Measurements from ENCODE around the gene LDB2. TPM values are rescaled to one million over a fixed set of nuclear protein-coding genes. Genes with fewer than 3 reads are reported as not detected.

LDB2 gene
- total and polyA plus RNA-seq, 2 experiments from 2014 or later, result 48.6 to 80.1 TPM

DNA sequence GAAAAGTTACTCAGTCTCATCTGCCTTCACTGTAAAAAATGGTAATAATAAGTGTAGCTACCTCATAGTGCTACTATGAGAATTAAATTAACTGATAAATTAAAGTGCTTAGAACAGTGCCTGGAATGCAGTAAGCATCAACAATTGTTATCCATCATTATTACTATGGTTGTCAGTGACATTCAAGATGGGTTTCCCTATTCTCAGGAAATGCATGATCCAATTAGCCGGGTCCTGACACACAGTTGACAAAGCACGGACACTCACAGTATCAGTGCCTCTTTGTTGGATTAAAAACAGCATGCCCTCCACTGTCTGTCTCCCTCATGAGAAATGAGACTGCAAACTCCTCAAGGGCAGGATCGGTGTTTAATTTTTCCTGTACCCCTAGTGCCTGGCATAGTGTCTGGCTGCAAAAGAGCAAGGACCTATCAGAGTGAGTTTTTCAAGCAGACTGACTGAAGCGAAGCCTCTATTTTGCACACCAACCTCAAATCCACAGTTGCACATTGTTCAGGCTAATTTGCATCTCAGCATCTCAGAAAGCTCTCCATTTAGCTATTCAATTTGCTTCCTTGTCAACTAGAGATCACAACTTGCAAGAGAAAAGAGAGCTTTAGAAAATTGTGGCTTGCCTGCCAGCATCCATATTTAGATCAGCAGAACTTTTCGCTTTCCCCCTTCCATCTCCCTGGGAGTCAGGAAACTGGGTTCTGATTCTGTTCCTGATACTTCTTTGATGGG is 122.9 kb downstream of the LDB2 start:
- H3K4me1 ChIP-seq (ENCODE audit: insufficient read depth), result peaks cover 27% of the 10 kb centered on the region
- peak overlapping the region; percentile 39 for H3K4me2 ChIP-seq
- Mint-ChIP-seq H3K27ac (no peak overlapping the region), H3K27me3 (ENCODE audit: insufficient read depth, low read depth, poor library complexity) (no peaks in the 10 kb centered on the region), H3K4me1 (peaks cover 15% of the 10 kb centered on the region), H3K36me3 (ENCODE audit: low read depth) (peaks cover 34% of the 10 kb centered on the region), H3K9me3 (peaks cover 8% of the 10 kb centered on the region), H3K4me3 (no peak overlapping the region)
- no peaks in the 10 kb centered on the region for H4K20me1 ChIP-seq (replicated peaks; ENCODE audit: insufficient read depth)
- H3F3A ChIP-seq (replicated peaks; ENCODE audit: low read depth), result 0 out of 2 replicates have a peak, but pooled peaks cover 7% of the 10 kb centered on the region
- no peaks in the 10 kb centered on the region for H3K36me3 ChIP-seq (ENCODE audit: insufficient read depth)
- H3K27me3 ChIP-seq (ENCODE audit: insufficient read depth), result no peaks in the 10 kb centered on the region
- no peak overlapping the region for H2AFZ ChIP-seq
- no peak overlapping the region for H3K4me3 ChIP-seq
- ATAC-seq (peak; percentile 61), DNase-seq (ENCODE audit: low spot score) (peak; percentile 50)
- no peak for TF ChIP-seq EZH2 (IDR thresholded peaks at IDR 0.05; ENCODE audit: low read depth, unreplicated experiment)
- TF ChIP-seq, protein P1, sequence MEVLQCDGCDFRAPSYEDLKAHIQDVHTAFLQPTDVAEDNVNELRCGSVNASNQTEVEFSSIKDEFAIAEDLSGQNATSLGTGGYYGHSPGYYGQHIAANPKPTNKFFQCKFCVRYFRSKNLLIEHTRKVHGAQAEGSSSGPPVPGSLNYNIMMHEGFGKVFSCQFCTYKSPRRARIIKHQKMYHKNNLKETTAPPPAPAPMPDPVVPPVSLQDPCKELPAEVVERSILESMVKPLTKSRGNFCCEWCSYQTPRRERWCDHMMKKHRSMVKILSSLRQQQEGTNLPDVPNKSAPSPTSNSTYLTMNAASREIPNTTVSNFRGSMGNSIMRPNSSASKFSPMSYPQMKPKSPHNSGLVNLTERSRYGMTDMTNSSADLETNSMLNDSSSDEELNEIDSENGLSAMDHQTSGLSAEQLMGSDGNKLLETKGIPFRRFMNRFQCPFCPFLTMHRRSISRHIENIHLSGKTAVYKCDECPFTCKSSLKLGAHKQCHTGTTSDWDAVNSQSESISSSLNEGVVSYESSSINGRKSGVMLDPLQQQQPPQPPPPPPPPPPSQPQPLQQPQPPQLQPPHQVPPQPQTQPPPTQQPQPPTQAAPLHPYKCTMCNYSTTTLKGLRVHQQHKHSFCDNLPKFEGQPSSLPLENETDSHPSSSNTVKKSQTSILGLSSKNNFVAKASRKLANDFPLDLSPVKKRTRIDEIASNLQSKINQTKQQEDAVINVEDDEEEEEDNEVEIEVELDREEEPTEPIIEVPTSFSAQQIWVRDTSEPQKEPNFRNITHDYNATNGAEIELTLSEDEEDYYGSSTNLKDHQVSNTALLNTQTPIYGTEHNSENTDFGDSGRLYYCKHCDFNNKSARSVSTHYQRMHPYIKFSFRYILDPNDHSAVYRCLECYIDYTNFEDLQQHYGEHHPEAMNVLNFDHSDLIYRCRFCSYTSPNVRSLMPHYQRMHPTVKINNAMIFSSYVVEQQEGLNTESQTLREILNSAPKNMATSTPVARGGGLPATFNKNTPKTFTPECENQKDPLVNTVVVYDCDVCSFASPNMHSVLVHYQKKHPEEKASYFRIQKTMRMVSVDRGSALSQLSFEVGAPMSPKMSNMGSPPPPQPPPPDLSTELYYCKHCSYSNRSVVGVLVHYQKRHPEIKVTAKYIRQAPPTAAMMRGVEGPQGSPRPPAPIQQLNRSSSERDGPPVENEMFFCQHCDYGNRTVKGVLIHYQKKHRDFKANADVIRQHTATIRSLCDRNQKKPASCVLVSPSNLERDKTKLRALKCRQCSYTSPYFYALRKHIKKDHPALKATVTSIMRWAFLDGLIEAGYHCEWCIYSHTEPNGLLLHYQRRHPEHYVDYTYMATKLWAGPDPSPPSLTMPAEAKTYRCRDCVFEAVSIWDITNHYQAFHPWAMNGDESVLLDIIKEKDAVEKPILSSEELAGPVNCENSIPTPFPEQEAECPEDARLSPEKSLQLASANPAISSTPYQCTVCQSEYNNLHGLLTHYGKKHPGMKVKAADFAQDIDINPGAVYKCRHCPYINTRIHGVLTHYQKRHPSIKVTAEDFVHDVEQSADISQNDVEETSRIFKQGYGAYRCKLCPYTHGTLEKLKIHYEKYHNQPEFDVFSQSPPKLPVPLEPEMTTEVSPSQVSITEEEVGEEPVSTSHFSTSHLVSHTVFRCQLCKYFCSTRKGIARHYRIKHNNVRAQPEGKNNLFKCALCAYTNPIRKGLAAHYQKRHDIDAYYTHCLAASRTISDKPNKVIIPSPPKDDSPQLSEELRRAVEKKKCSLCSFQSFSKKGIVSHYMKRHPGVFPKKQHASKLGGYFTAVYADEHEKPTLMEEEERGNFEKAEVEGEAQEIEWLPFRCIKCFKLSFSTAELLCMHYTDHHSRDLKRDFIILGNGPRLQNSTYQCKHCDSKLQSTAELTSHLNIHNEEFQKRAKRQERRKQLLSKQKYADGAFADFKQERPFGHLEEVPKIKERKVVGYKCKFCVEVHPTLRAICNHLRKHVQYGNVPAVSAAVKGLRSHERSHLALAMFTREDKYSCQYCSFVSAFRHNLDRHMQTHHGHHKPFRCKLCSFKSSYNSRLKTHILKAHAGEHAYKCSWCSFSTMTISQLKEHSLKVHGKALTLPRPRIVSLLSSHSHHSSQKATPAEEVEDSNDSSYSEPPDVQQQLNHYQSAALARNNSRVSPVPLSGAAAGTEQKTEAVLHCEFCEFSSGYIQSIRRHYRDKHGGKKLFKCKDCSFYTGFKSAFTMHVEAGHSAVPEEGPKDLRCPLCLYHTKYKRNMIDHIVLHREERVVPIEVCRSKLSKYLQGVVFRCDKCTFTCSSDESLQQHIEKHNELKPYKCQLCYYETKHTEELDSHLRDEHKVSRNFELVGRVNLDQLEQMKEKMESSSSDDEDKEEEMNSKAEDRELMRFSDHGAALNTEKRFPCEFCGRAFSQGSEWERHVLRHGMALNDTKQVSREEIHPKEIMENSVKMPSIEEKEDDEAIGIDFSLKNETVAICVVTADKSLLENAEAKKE (CRISPR knock-in tag; IDR thresholded peaks at IDR 0.05), result peak; percentile 59; the same call in 1 of the 2 replicates
- no peak for TF ChIP-seq EZH2phosphoT487 (IDR thresholded peaks at IDR 0.05; ENCODE audit: unreplicated experiment)
- peak; percentile 53; the same call in 1 of the 2 replicates for TF ChIP-seq NANOG (IDR thresholded peaks at IDR 0.05; ENCODE audit: borderline replicate concordance)
- no peak for TF ChIP-seq ZNF331 (CRISPR knock-in tag; IDR thresholded peaks at IDR 0.05; ENCODE audit: low read depth)
- peaks cover 4% of the 10 kb centered on the region; the same call in 1 of the 2 replicates for H3K79me2 ChIP-seq (replicated peaks; ENCODE audit: insufficient read depth)
- H3K27ac ChIP-seq (ENCODE audit: low read depth), result peak overlapping the region; percentile 65
- H3K9me2 ChIP-seq (ENCODE audit: insufficient read depth), result peaks cover 13% of the 10 kb centered on the region
